H1 (cell line): ENCODE measurements around the gene VPS37D. TPM values are rescaled to one million over a fixed set of nuclear protein-coding genes. Genes with fewer than 3 reads are reported as not detected.

ENCODE experiments used
- CTCF ChIA-PET: fragments of 300-600 bp; sonication (Branson Sonifier 250); formaldehyde crosslinking; loops from one replicate; lab custom pipeline; 2021; ENCODE audit not compliant: partially characterized antibody; lab: Charles Lee
- POLR2A ChIA-PET: fragments of 300-600 bp; sonication (Branson Sonifier 250); formaldehyde crosslinking; loops from one replicate; lab custom pipeline; 2021; ENCODE audit warnings: inconsistent platforms; ENCODE audit not compliant: partially characterized antibody; lab: Charles Lee
- DNase-seq, 2 experiments: peaks; one replicate each; pipeline versions ENCODE4 v3.0.0 to v3.0.0-alpha.2; 2010 to 2022; ENCODE audit warnings: low spot score in 2 of 2, low read depth in 1 of 2, mixed read lengths in 1 of 2
- FAIRE-seq: peaks from 2 replicates; lab custom pipeline; 2011; peaks lifted over from hg19 to GRCh38; lab: Jason Lieb, UNC
- H2AFZ ChIP-seq: 2 replicates; pipeline ENCODE4 v1.8.1; 2012; ENCODE audit warnings: low read length, inconsistent platforms
- H2AK5ac ChIP-seq: 2 replicates; pipeline ENCODE4 v1.6.1; 2013; ENCODE audit warnings: low read depth, low read length
- H2BK120ac ChIP-seq: replicated peaks from 2 replicates; pipeline ENCODE3; 2013; ENCODE audit warnings: low read depth, low read length, inconsistent platforms
- H2BK12ac ChIP-seq: 2 replicates; pipeline ENCODE4 v1.6.1; 2013; ENCODE audit warnings: low read depth, low read length
- H2BK15ac ChIP-seq: 2 replicates; pipeline ENCODE4 v1.6.1; 2013; ENCODE audit warnings: low read length
- H2BK20ac ChIP-seq: 2 replicates; pipeline ENCODE4 v1.6.1; 2013; ENCODE audit warnings: low read length
- H2BK5ac ChIP-seq: 2 replicates; pipeline ENCODE4 v1.6.1; 2013; ENCODE audit warnings: low read depth, low read length
- H3K14ac ChIP-seq: 2 replicates; pipeline ENCODE4 v1.6.1; 2013; ENCODE audit warnings: inconsistent platforms; ENCODE audit not compliant: insufficient read length
- H3K18ac ChIP-seq: 2 replicates; pipeline ENCODE4 v1.6.1; 2013; ENCODE audit warnings: low read length; ENCODE audit errors: extremely low read depth
- H3K23ac ChIP-seq: 2 replicates; pipeline ENCODE4 v1.6.1; 2013; ENCODE audit warnings: inconsistent platforms; ENCODE audit not compliant: insufficient read length
- H3K23me2 ChIP-seq: 2 replicates; pipeline ENCODE4 v1.6.1; 2013; ENCODE audit warnings: low read depth, low read length
- H3K27ac ChIP-seq: 2 replicates; pipeline ENCODE4 v1.6.1; 2011; ENCODE audit warnings: low read depth, low read length, inconsistent platforms
- H3K27me3 ChIP-seq, 4 experiments: replicated peaks in 1 of 4; 1 replicate in 1 of 4; 2 replicates in 3 of 4; pipeline versions ENCODE4 v1.6.1 to v1.8.1; 2011 to 2013; ENCODE audit warnings: low read length in 3 of 4, mild to moderate bottlenecking in 3 of 4, inconsistent platforms in 2 of 4, mixed read lengths in 2 of 4, moderate library complexity in 1 of 4; ENCODE audit not compliant: control insufficient read depth in 3 of 4, insufficient read depth in 3 of 4; ENCODE audit errors: extremely low read depth in 1 of 4
- H3K36me3 ChIP-seq, 4 experiments: 2 replicates each; pipeline versions ENCODE4 v1.6.1 to v1.8.1; 2011 to 2013; ENCODE audit warnings: mild to moderate bottlenecking in 4 of 4, low read length in 3 of 4, moderate library complexity in 2 of 4, control low read depth in 1 of 4, inconsistent platforms in 1 of 4; ENCODE audit not compliant: insufficient read depth in 4 of 4, control insufficient read depth in 2 of 4
- H3K4ac ChIP-seq: replicated peaks from 2 replicates; pipeline ENCODE3; 2013; ENCODE audit warnings: low read length, low read depth, mixed read lengths, inconsistent platforms; ENCODE audit not compliant: insufficient read length
- H3K4me1 ChIP-seq, 4 experiments: replicated peaks in 1 of 4; 1 replicate in 1 of 4; 2 replicates in 3 of 4; pipeline versions ENCODE4 v1.6.1 to v1.8.1; 2011 to 2013; ENCODE audit warnings: low read length in 3 of 4, inconsistent platforms in 2 of 4, mixed read lengths in 1 of 4; ENCODE audit not compliant: insufficient read depth in 4 of 4, control insufficient read depth in 3 of 4
- H3K4me2 ChIP-seq, 2 experiments: 2 replicates each; pipeline versions ENCODE4 v1.6.1 to v1.8.1; 2011 to 2013; ENCODE audit warnings: low read depth in 2 of 2, low read length in 2 of 2, control low read depth in 1 of 2, inconsistent platforms in 1 of 2, mild to moderate bottlenecking in 1 of 2; ENCODE audit not compliant: insufficient read depth in 1 of 2
- H3K4me3 ChIP-seq, 4 experiments: fragments of 200-600, 300-600 bp in 1 of 4; sonication (generic), shearing (Covaris generic), sonication (Bioruptor Twin) in 1 of 4; 2 replicates each; pipeline versions ENCODE4 v1.5.1 to v1.8.1; 2011 to 2016; ENCODE audit warnings: low read length in 4 of 4, low read depth in 3 of 4, control low read depth in 2 of 4, inconsistent platforms in 2 of 4, mild to moderate bottlenecking in 2 of 4, mixed read lengths in 1 of 4, moderate library complexity in 1 of 4; ENCODE audit not compliant: insufficient read depth in 2 of 4; ENCODE audit errors: extremely low read depth in 1 of 4
- H3K56ac ChIP-seq: replicated peaks from 2 replicates; pipeline ENCODE3; 2013; ENCODE audit warnings: low read depth, mild to moderate bottlenecking, mixed read lengths, low read length, inconsistent platforms; ENCODE audit not compliant: insufficient read length
- H3K79me1 ChIP-seq: 2 replicates; pipeline ENCODE4 v1.6.1; 2013; ENCODE audit warnings: low read depth, low read length, control low read depth
- H3K79me2 ChIP-seq, 2 experiments: 2 replicates each; pipeline versions ENCODE4 v1.6.1 to v1.8.1; 2012 to 2013; ENCODE audit warnings: low read length in 2 of 2, mild to moderate bottlenecking in 2 of 2, inconsistent platforms in 1 of 2; ENCODE audit not compliant: insufficient read depth in 2 of 2, control insufficient read depth in 1 of 2
- H3K9ac ChIP-seq, 4 experiments: replicated peaks in 1 of 4; 1 replicate in 1 of 4; 2 replicates in 3 of 4; pipeline versions ENCODE4 v1.6.1 to v1.8.1; 2011 to 2013; ENCODE audit warnings: low read depth in 3 of 4, low read length in 3 of 4, control low read depth in 2 of 4, mild to moderate bottlenecking in 2 of 4, moderate library complexity in 2 of 4, inconsistent platforms in 1 of 4; ENCODE audit errors: extremely low read depth in 1 of 4
- H3K9me3 ChIP-seq, 2 experiments: 2 replicates each; pipeline versions ENCODE4 v1.6.1 to v1.8.1; 2012 to 2013; ENCODE audit warnings: mild to moderate bottlenecking in 2 of 2, moderate library complexity in 2 of 2, control low read depth in 1 of 2, inconsistent platforms in 1 of 2, low read depth in 1 of 2, low read length in 1 of 2, mixed read lengths in 1 of 2; ENCODE audit not compliant: insufficient read depth in 2 of 2
- H4K20me1 ChIP-seq, 2 experiments: replicated peaks in 1 of 2; 2 replicates each; pipeline versions ENCODE3 to v1.8.1; 2011 to 2013; ENCODE audit warnings: inconsistent platforms in 2 of 2, low read length in 2 of 2, mild to moderate bottlenecking in 1 of 2; ENCODE audit not compliant: insufficient read depth in 2 of 2, control insufficient read depth in 1 of 2
- H4K5ac ChIP-seq: 2 replicates; pipeline ENCODE4 v1.6.1; 2013; ENCODE audit warnings: low read length, low read depth, mixed read lengths, inconsistent platforms; ENCODE audit not compliant: insufficient read length
- H4K8ac ChIP-seq: 2 replicates; pipeline ENCODE4 v1.8.0; 2013; ENCODE audit warnings: mild to moderate bottlenecking, moderate library complexity, low read length, inconsistent platforms; ENCODE audit not compliant: insufficient read depth; ENCODE audit errors: extremely low read depth
- H4K91ac ChIP-seq: replicated peaks from 2 replicates; pipeline ENCODE3; 2013; ENCODE audit warnings: low read length, mixed read lengths, inconsistent platforms; ENCODE audit not compliant: insufficient read length
- GABPA ChIP-seq: IDR thresholded peaks from 2 replicates; pipeline ENCODE4 v1.6.1; 2011; ENCODE audit warnings: mild to moderate bottlenecking, low read length, moderate library complexity, borderline replicate concordance; ENCODE audit not compliant: insufficient read depth
- POLR2AphosphoS5 ChIP-seq: IDR thresholded peaks from 2 replicates; pipeline ENCODE4 v1.6.1; 2011; ENCODE audit warnings: low read depth, low read length
- WGBS, 2 experiments: shearing (Covaris generic) in 1 of 2; methylation state at CpG; one replicate each; pipeline versions ENCODE4 v1.1.6 to v1.1.7; 2013 to 2015; ENCODE audit warnings: low lambda C conversion rate in 2 of 2, mixed read lengths in 2 of 2, inconsistent platforms in 1 of 2, low coverage in 1 of 2, missing lambda C conversion rate in 1 of 2; ENCODE audit not compliant: insufficient replicate concordance in 2 of 2, insufficient coverage in 1 of 2, insufficient read length in 1 of 2; ENCODE audit errors: extremely low coverage in 1 of 2, missing lambda C conversion rate in 1 of 2; 5-methylcytosine and 5-hydroxymethylcytosine counted together
- polyA plus RNA-seq, 7 experiments: library from polyadenylated mRNA; depleted of rRNA in 3 of 7; stranded (reverse) in 5 of 7; unstranded in 2 of 7; fragments of >200 nt in 5 of 7; fragments of 200-250 nt in 2 of 7; gene quantifications; 1 replicate in 5 of 7; 2 replicates in 1 of 7; 4 replicates in 1 of 7; pipeline versions ENCODE4 v1.2.1 to v1.2.3, GENCODE V29; 2011 to 2013; ENCODE audit warnings: missing spikeins in 2 of 7, mixed read lengths in 2 of 7
- total RNA-seq: library from RNA; stranded (reverse); fragmentation: NEBNext Ultra II Directional; extraction: Animal tissue kit (Norgen Biotek cat#: 25700); gene quantifications from 2 replicates; pipeline ENCODE4 v1.2.1, GENCODE V29; 2021

VPS37D gene
- total and polyA plus RNA-seq, 2 of the 8 experiments (the other 6 are each of a cell fraction or from before 2014, with no cell fraction given), result 3.4 to 5.0 TPM

DNA sequence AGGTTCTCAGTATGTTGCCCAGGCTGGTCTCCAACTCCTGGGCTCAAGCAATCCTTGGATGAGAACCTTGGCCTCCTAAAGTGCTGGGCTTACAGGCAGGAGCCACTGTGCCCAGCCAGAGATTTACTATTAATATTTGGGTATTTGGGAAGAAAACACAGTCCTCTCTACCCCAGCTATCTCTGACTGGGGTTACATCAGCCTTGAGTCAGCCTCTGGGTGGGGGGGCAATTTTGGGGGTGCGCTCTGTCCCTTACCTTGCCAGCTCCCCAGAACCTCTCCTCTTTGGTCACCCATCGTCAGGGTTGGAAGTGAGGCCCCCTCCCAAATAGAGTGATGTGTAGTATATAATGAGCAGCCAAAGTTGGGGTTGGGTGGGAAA lies 45.1 kb upstream of the VPS37D start:
- Histone ChIP-seq H3K14ac (no peak overlapping the region), H3K9me3 (no peaks in the 10 kb centered on the region), H3K23me2 (peaks cover 18% of the 10 kb centered on the region), H4K91ac (no peak overlapping the region), H2BK12ac (peak overlapping the region; percentile 39; the same call in 1 of the 2 replicates), H3K27ac (no peak overlapping the region), H2BK120ac (peak overlapping the region; percentile 3), H3K79me2 (no peaks in the 10 kb centered on the region), H2BK5ac (peak overlapping the region; percentile 81; the same call in 1 of the 2 replicates), H3K4ac (no peak overlapping the region), H3K27me3 (peaks cover 0 to 12% (median 10%) of the 10 kb centered on the region in 4 experiments; a peak in 5 of 7 replicates), H4K5ac (no peak overlapping the region), H2AFZ (no peak overlapping the region), H3K9ac (no peak overlapping the region), H3K4me2 (peak overlapping the region; percentile 98 to 99), H2BK15ac (no peak overlapping the region), H3K4me1 (peaks cover 0 to 7% (median 5%) of the 10 kb centered on the region in 4 experiments; a peak in 6 of 7 replicates), H3K18ac (no peak overlapping the region; the same call in 1 of the 2 replicates), H2AK5ac (no peak overlapping the region), H4K20me1 (peaks cover 0 to 4% of the 10 kb centered on the region in 2 experiments), H4K8ac (no peak overlapping the region), H3K4me3 (peak overlapping the region; percentile 48 to 86 (median 74)), H3K36me3 (no peaks in the 10 kb centered on the region), H3K79me1 (no peaks in the 10 kb centered on the region), H2BK20ac (no peak overlapping the region; the same call in 1 of the 2 replicates), H3K23ac (no peak overlapping the region), H3K56ac (no peak overlapping the region)
- no peak for DNase-seq
- ChIA-PET CTCF (interaction anchor here (0.8 to 1.5 kb wide), 9 partner anchors 14 to 117 kb away, joined by 3 to 10 read pairs (median 3); partner anchors contain the start of gene VPS37D), POLR2A (interaction anchor here (0.7 to 2.6 kb wide), 19 partner anchors 14 to 210 kb away, joined by 3 to 20 read pairs (median 3); partner anchors contain the start of gene VPS37D)
- TF ChIP-seq GABPA (no peak), POLR2AphosphoS5 (no peak)
- 17% methylated on average over 2 of the region's 2 CpGs; no CpG with 5 or more reads in 1 of the 2 experiments for WGBS, 2 experiments
- no peak for FAIRE-seq
